B cell (primary cell): Measurements from ENCODE around the gene CAT. TPM values are rescaled to one million over a fixed set of nuclear protein-coding genes. Genes with fewer than 3 reads are reported as not detected.

ENCODE experiments used
- ATAC-seq: fragments of 200-7000 bp; cut with Tn5 transposase; one replicate; pipeline ENCODE4 v1.10.0; 2021; ENCODE audit warnings: low read depth, mild to moderate bottlenecking, moderate number of reproducible peaks, moderate library complexity
- CTCF ChIA-PET: fragments of 350-600 bp; sonication (Branson Sonifier 250); formaldehyde crosslinking; loops from one replicate; lab custom pipeline; 2021; ENCODE audit warnings: antibody characterized with exemption, inconsistent platforms; lab: Charles Lee
- POLR2A ChIA-PET: fragments of 350-600 bp; sonication (Branson Sonifier 250); formaldehyde crosslinking; loops from one replicate; lab custom pipeline; 2021; ENCODE audit warnings: antibody characterized with exemption; lab: Charles Lee
- DNase-seq: peaks from one replicate; pipeline ENCODE4 v3.0.0; 2013
- H2AFZ ChIP-seq: 2 replicates; pipeline ENCODE4 v1.6.1; 2012; ENCODE audit warnings: mild to moderate bottlenecking, low read depth, low read length; ENCODE audit not compliant: insufficient read depth, poor library complexity, severe bottlenecking
- H3K27ac ChIP-seq, 2 donors: 1 replicate in 1 of 2; 2 replicates in 1 of 2; pipeline ENCODE4 v1.5.1; 2012 to 2013; ENCODE audit warnings: low read length in 2 of 2, mild to moderate bottlenecking in 2 of 2, moderate library complexity in 1 of 2
- H3K27me3 ChIP-seq, 4 experiments: fragments of 200-600 bp in 1 of 4; sonication (generic) in 1 of 4; replicated peaks in 1 of 4; 1 replicate in 2 of 4; 2 replicates in 2 of 4; pipeline versions ENCODE4 v1.6.1 to v1.7.0; 2013 to 2016; ENCODE audit warnings: low read length in 3 of 4, mild to moderate bottlenecking in 2 of 4, mixed read lengths in 1 of 4, moderate library complexity in 1 of 4; ENCODE audit not compliant: insufficient read depth in 4 of 4, control insufficient read depth in 3 of 4; ENCODE audit errors: control extremely low read depth in 1 of 4
- H3K36me3 ChIP-seq, 2 experiments: replicated peaks in 1 of 2; 1 replicate in 1 of 2; 2 replicates in 1 of 2; pipeline versions ENCODE4 v1.6.1 to v1.7.1; 2013; ENCODE audit warnings: low read length in 1 of 2; ENCODE audit not compliant: insufficient read depth in 2 of 2, control insufficient read depth in 1 of 2; ENCODE audit errors: control extremely low read depth in 1 of 2, extremely low read depth in 1 of 2
- H3K4me1 ChIP-seq, 2 donors: fragments of 200-600 bp in 1 of 2; sonication (generic) in 1 of 2; 1 replicate in 1 of 2; 2 replicates in 1 of 2; pipeline versions ENCODE4 v1.5.1 to v1.6.1; 2013 to 2017; ENCODE audit warnings: low read length in 2 of 2; ENCODE audit not compliant: control insufficient read depth in 2 of 2, insufficient read depth in 2 of 2
- H3K4me2 ChIP-seq: replicated peaks from 2 replicates; pipeline ENCODE3; 2012; ENCODE audit warnings: mild to moderate bottlenecking, low read depth, low read length; ENCODE audit not compliant: poor library complexity, severe bottlenecking
- H3K4me3 ChIP-seq, 5 experiments: fragments of 200-600 bp in 1 of 5; sonication (generic) in 1 of 5; 1 replicate in 3 of 5; 2 replicates in 2 of 5; pipeline versions ENCODE4 v1.5.1 to v1.7.0; 2011 to 2016; ENCODE audit warnings: low read length in 4 of 5, mild to moderate bottlenecking in 4 of 5, low read depth in 2 of 5, control low read depth in 1 of 5, moderate library complexity in 1 of 5; ENCODE audit not compliant: insufficient read depth in 1 of 5; ENCODE audit errors: control extremely low read depth in 1 of 5, extremely low read depth in 1 of 5
- H3K79me2 ChIP-seq: fragments of 200-600 bp; sonication (generic); one replicate; pipeline ENCODE4 v1.6.0; 2016; ENCODE audit warnings: low read length; ENCODE audit not compliant: control insufficient read depth, insufficient read depth
- H3K9ac ChIP-seq: fragments of 200-600 bp; sonication (generic); 2 replicates; pipeline ENCODE4 v1.6.1; 2017; ENCODE audit warnings: mild to moderate bottlenecking, low read length, moderate library complexity
- H3K9me3 ChIP-seq, 3 donors: one replicate each; pipeline versions ENCODE4 v1.6.1 to v1.7.1; 2013; ENCODE audit warnings: low read length in 2 of 3; ENCODE audit not compliant: control insufficient read depth in 2 of 3, insufficient read depth in 1 of 3; ENCODE audit errors: control extremely low read depth in 1 of 3
- H4K20me1 ChIP-seq: 2 replicates; pipeline ENCODE4 v1.6.0; 2012; ENCODE audit warnings: mild to moderate bottlenecking, low read length; ENCODE audit not compliant: insufficient read depth, control insufficient read depth, poor library complexity, severe bottlenecking
- H3K27ac Mint-ChIP-seq: one replicate; pipeline ENCODE4 v1.8.0; 2021; ENCODE audit warnings: mixed read lengths
- H3K27me3 Mint-ChIP-seq: one replicate; pipeline ENCODE4 v1.8.0; 2021; ENCODE audit warnings: mixed read lengths
- H3K4me1 Mint-ChIP-seq: one replicate; pipeline ENCODE4 v1.8.0; 2021; ENCODE audit warnings: mixed read lengths
- H3K4me3 Mint-ChIP-seq: one replicate; pipeline ENCODE4 v1.8.0; 2021; ENCODE audit warnings: mixed read lengths
- H3K9me3 Mint-ChIP-seq: one replicate; pipeline ENCODE4 v1.8.0; 2022; ENCODE audit warnings: mixed read lengths; ENCODE audit not compliant: insufficient read depth
- CTCF ChIP-seq: fragments of 200-600 bp; IDR thresholded peaks from one replicate; pipeline ENCODE4 v1.8.0; 2022; ENCODE audit warnings: antibody characterized with exemption, mild to moderate bottlenecking
- EZH2 ChIP-seq: IDR thresholded peaks from 2 replicates; pipeline ENCODE4 v1.6.1; 2012; ENCODE audit warnings: borderline replicate concordance, low read depth, mild to moderate bottlenecking, moderate library complexity, low read length; ENCODE audit not compliant: insufficient read depth, poor library complexity, severe bottlenecking
- WGBS: methylation state at CpG from one replicate; pipeline ENCODE4 v1.1.5; 2013; ENCODE audit warnings: missing lambda C conversion rate; ENCODE audit not compliant: insufficient coverage; 5-methylcytosine and 5-hydroxymethylcytosine counted together
- intact Hi-C: fragments of 100-400 bp; cut with micrococcal nuclease; formaldehyde crosslinking; loops from one replicate; pipeline ENCODE4 v1.10.0; 2022
- polyA plus RNA-seq: library from polyadenylated mRNA; depleted of rRNA; stranded (reverse); fragments of >200 nt; gene quantifications from 2 replicates; pipeline ENCODE4 v1.2.3, GENCODE V29; 2012
- total RNA-seq, 2 donors: library from RNA; stranded (reverse); fragments of 120-200 nt in 1 of 2; gene quantifications; 1 replicate in 1 of 2; 2 replicates in 1 of 2; pipeline versions ENCODE4 v1.2.3 to v1.2.4, GENCODE V29; 2013 to 2022

The CAT gene
- total and polyA plus RNA-seq, 2 donors (not counting 1 experiment from before 2014, with no cell fraction given), result 83.2 to 91.7 TPM

GRCh38 chr11:34454308-34455032, 15.7 kb downstream of the CAT start:
- CTCF ChIA-PET, result no interaction called here
- no CpG with 5 or more reads among the region's 1 CpG for WGBS

More at GRCh38 chr11:34454308-34455032, 15.7 kb downstream of the CAT start:
- peaks cover 33 to 90% of the 10 kb centered on the region in 2 experiments for H3K36me3 ChIP-seq
- H4K20me1 ChIP-seq, result no peaks in the 10 kb centered on the region
- Mint-ChIP-seq H3K27ac (no peak overlapping the region), H3K27me3 (no peaks in the 10 kb centered on the region), H3K4me3 (no peak overlapping the region), H3K4me1 (peaks cover 4% of the 10 kb centered on the region), H3K9me3 (no peaks in the 10 kb centered on the region)
- H3K4me1 ChIP-seq, result no peaks in the 10 kb centered on the region
- DNase-seq, result no peak
- no peak overlapping the region for H3K4me2 ChIP-seq
- intact Hi-C loops, result no loop called here
- no peak overlapping the region for H3K4me3 ChIP-seq
- H3K9me3 ChIP-seq, result no peaks in the 10 kb centered on the region
- no peak overlapping the region for H3K9ac ChIP-seq
- no peaks in the 10 kb centered on the region for H3K27me3 ChIP-seq
- peaks cover 4% of the 10 kb centered on the region for H3K79me2 ChIP-seq
- POLR2A ChIA-PET, result no interaction called here
- H3K27ac ChIP-seq, result no peak overlapping the region
- TF ChIP-seq CTCF (no peak), EZH2 (no peak)
- no peak for ATAC-seq
- H2AFZ ChIP-seq, result no peak overlapping the region
